Activated CD4-positive, alpha-beta T cell treated with anti-CD3 and anti-CD28 coated beads for 36 hours (primary cell): ENCODE data around the gene STAU1. TPM values are rescaled to one million over a fixed set of nuclear protein-coding genes. Genes with fewer than 3 reads are reported as not detected.

Source experiments
- ATAC-seq: fragments of 200-7000 bp; cut with Tn5 transposase; one replicate; pipeline ENCODE4 v1.10.0; 2021; ENCODE audit warnings: mild to moderate bottlenecking, moderate library complexity
- CTCF ChIA-PET: fragments of 350-600 bp; sonication (Branson Sonifier 250); formaldehyde crosslinking; loops from one replicate; lab custom pipeline; 2021; ENCODE audit warnings: antibody characterized with exemption; lab: Charles Lee
- POLR2A ChIA-PET: fragments of 350-600 bp; sonication (Branson Sonifier 250); formaldehyde crosslinking; loops from one replicate; lab custom pipeline; 2021; ENCODE audit warnings: antibody characterized with exemption, inconsistent platforms; lab: Charles Lee
- DNase-seq: peaks from one replicate; pipeline ENCODE4 v3.0.0-alpha.2; 2020
- H3K27ac Mint-ChIP-seq: one replicate; pipeline ENCODE4 v1.8.0; 2021; ENCODE audit warnings: mixed read lengths
- H3K27me3 Mint-ChIP-seq: one replicate; pipeline ENCODE4 v1.8.0; 2021; ENCODE audit warnings: mixed read lengths
- H3K36me3 Mint-ChIP-seq: one replicate; pipeline ENCODE4 v1.8.0; 2021; ENCODE audit warnings: low read depth, mixed read lengths
- H3K4me1 Mint-ChIP-seq: one replicate; pipeline ENCODE4 v1.8.0; 2021; ENCODE audit warnings: mixed read lengths
- H3K4me3 Mint-ChIP-seq: one replicate; pipeline ENCODE4 v1.8.0; 2021; ENCODE audit warnings: mild to moderate bottlenecking, moderate library complexity, mixed read lengths
- H3K9me3 Mint-ChIP-seq: one replicate; pipeline ENCODE4 v1.8.0; 2021; ENCODE audit warnings: low read depth, mixed read lengths
- intact Hi-C, 2 experiments: fragments of 100-400 bp; cut with DNase I in 1 of 2; cut with micrococcal nuclease in 1 of 2; formaldehyde crosslinking; loops; one replicate each; pipeline versions ENCODE4 v1.14.2 to v1.15.1; 2022 to 2024; cut with DNase I, micrococcal nuclease
- total RNA-seq, 2 experiments: library from RNA; stranded (reverse); gene quantifications; one replicate each; pipeline ENCODE4 v1.2.3, GENCODE V29; 2021

STAU1 gene
- total RNA-seq, 2 experiments from 2014 or later: 72.6 to 83.7 TPM

- H3K36me3 Mint-ChIP-seq: peaks cover 46% of the 10 kb centered on the region
- intact Hi-C loops: no loop called here
- DNase-seq (no peak), ATAC-seq (no peak)
- H3K27me3 Mint-ChIP-seq: no peaks in the 10 kb centered on the region
- peak overlapping the region; percentile 68 for H3K27ac Mint-ChIP-seq
- H3K4me3 Mint-ChIP-seq: no peak overlapping the region
- no peaks in the 10 kb centered on the region for H3K9me3 Mint-ChIP-seq
- CTCF ChIA-PET: interaction anchor here (1.4 kb wide), 1 partner anchor 9 kb away, joined by 4 read pairs; no protein-coding TSS in a partner anchor
- H3K4me1 Mint-ChIP-seq: peaks cover 4% of the 10 kb centered on the region
- POLR2A ChIA-PET: interaction anchor here (0.6 to 0.7 kb wide), 2 partner anchors 50 to 171 kb away, joined by 3 to 5 read pairs; no protein-coding TSS in a partner anchor
These were observed 113.6 kb downstream of the STAU1 start for GRCh38 chr20:49074521-49074920.

Other genes with a start within 250 kb of the STAU1 start
- 100 to 1,000 TPM; 119 to 126 TPM for gene CSE1L, start 142.0 kb downstream of the STAU1 start, total RNA-seq
- 10 to 100 TPM; 48.5 to 54.0 TPM for gene DDX27, start 31.1 kb upstream of the STAU1 start, total RNA-seq
- gene ZNFX1, start 89.7 kb upstream of the STAU1 start, total RNA-seq: 10 to 100 TPM; 36.4 to 43.8 TPM